ENCODE results near the gene RMC1. TPM values are rescaled to one million over a fixed set of nuclear protein-coding genes. Genes with fewer than 3 reads are reported as not detected.

The RMC1 gene
- 10 to 100 TPM in 4 of 6 donors, 1 to 10 TPM in 2; 7.7 to 15.6 (median 10.3) TPM for total RNA-seq
- polyA plus RNA-seq: 10 to 100 TPM; 29.6 to 31.9 TPM

DNA sequence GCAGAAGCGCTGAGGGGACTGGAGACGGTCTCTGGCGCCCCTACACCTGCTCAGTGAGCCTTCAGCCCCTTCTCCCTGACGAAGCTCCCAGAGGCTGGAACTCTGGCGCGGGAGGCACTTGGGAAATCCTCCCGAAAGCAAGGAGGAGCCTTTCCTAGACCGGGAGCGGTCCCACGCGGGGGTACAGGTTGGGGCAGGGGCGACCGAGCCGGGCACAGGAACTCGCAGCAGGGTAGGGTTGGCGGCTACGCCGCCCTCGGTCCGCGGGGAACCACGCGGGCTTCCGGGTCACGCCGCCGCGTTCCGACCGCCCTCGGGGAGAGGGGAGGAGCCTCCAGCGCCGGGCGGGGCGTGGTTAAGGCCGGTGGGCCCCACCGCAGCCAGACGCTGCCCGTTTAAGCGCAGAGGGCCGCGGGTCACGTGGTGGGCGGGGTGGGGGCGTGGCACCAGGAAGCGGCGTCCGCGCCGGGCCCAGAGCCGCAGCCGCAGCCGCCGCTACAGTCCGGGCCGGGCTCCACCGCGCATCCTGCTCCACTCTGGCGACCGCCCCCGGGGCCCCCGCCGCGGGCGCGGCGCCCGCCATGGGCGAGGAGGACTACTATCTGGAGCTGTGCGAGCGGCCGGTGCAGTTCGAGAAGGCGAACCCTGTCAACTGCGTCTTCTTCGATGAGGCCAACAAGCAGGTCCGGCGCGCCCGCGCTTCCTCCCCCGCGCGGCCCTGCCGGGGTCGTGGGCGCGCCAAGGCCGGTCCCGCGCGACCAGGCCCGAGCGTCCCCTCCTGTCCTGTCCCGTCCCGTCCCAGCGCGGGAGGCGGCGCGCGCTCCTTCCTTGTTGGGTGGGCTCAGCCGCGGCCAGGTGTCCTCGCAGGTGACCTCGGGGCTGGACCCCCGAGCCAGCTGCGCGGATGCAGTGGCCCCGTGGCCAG lies at the start of gene RMC1:
Gene RMC1 (plus strand): TSS at position 474 of the 925 bp plus-strand sequence. CDS start 108 bp downstream, at position 582.
- Histone ChIP-seq H3K9me3 (no peaks in the 10 kb centered on the region), H3K27ac (peak within 1 kb of the TSS; percentile 89 to 96 (median 93)), H3K27me3 (no peaks in the 10 kb centered on the region), H3K4me1 (peaks cover 0 to 5% (median 5%) of the 10 kb centered on the region in 3 donors), H3K36me3 (no peaks in the 10 kb centered on the region), H3K4me3 (peak within 1 kb of the TSS; percentile 91 to 97 (median 93))
- WGBS, 2 donors: 0% methylated on average over 58 to 110 of the region's 110 CpGs
- FAIRE-seq (no peak), ATAC-seq (peak; percentile 96 to 98 (median 97)), DNase-seq (peak; percentile 95 to 100 (median 98))
- TF ChIP-seq, protein P1, sequence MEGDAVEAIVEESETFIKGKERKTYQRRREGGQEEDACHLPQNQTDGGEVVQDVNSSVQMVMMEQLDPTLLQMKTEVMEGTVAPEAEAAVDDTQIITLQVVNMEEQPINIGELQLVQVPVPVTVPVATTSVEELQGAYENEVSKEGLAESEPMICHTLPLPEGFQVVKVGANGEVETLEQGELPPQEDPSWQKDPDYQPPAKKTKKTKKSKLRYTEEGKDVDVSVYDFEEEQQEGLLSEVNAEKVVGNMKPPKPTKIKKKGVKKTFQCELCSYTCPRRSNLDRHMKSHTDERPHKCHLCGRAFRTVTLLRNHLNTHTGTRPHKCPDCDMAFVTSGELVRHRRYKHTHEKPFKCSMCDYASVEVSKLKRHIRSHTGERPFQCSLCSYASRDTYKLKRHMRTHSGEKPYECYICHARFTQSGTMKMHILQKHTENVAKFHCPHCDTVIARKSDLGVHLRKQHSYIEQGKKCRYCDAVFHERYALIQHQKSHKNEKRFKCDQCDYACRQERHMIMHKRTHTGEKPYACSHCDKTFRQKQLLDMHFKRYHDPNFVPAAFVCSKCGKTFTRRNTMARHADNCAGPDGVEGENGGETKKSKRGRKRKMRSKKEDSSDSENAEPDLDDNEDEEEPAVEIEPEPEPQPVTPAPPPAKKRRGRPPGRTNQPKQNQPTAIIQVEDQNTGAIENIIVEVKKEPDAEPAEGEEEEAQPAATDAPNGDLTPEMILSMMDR (IDR thresholded peaks at IDR 0.05): no peak
- intact Hi-C loops (cut with DNase I): no loop called here

DNA sequence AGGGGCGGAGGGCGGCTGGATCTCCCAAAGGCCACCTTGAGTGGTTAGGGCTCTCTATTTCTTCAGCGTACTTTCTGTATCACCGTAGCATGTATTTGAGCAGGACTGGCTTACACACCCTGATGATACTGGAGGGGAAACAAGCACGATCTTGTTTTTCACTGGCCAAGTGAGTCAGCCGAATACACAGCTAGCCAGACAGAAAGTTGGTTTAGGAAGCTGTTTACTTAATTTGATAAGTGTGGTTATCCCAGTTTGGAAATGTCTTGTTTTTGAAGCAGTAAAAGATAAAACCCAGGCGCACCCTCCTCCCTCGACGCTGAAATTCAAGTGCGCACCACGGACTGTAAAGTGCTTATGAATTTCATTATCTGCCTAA lies 49.6 kb upstream of the RMC1 start:
- peaks cover 3 to 39% (median 20%) of the 10 kb centered on the region in 3 donors for H3K4me1 ChIP-seq
- FAIRE-seq: no peak
- no peaks in the 10 kb centered on the region for H3K27me3 ChIP-seq
- no peaks in the 10 kb centered on the region for H3K9me3 ChIP-seq
- TF ChIP-seq, protein P1 (IDR thresholded peaks at IDR 0.05): no peak
- ATAC-seq: peak; percentile 36 to 69 (median 51)
- H3K27ac ChIP-seq: peak overlapping the region; percentile 90 to 96 (median 91)
- intact Hi-C loops (cut with DNase I): no loop called here
- DNase-seq: no peak
- H3K4me3 ChIP-seq: peak overlapping the region; percentile 76 to 93 (median 86)
- H3K36me3 ChIP-seq: no peaks in the 10 kb centered on the region
- 0% methylated on average over 11 of the region's 11 CpGs for WGBS, 2 donors

DNA sequence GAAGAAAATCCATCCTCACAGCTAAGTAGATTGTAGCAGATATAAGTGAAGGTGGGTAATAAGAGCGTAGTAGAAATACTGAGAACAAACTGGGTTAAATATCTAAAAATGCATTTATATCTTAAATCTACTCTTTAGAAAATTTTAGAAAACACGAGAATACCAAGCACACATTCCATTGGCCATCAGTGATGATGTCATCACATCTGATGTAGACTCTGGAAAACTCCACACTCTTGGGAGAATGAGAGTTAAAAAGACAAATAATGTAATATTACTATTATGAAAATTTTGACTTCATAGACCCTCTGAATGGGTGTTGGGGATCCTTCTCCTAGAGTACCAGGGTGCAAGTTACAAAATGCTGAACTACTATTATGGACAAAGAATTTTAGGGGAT lies 46.5 kb upstream of the RMC1 start:
- ATAC-seq (no peak), DNase-seq (no peak), FAIRE-seq (no peak)
- TF ChIP-seq, protein P1 (IDR thresholded peaks at IDR 0.05): no peak
- WGBS, 2 donors: 88% methylated on average over 2 of the region's 2 CpGs
- Histone ChIP-seq H3K36me3 (no peaks in the 10 kb centered on the region), H3K27me3 (no peaks in the 10 kb centered on the region), H3K4me1 (peaks cover 6 to 64% (median 40%) of the 10 kb centered on the region in 3 donors), H3K4me3 (no peak overlapping the region), H3K27ac (no peak overlapping the region), H3K9me3 (no peaks in the 10 kb centered on the region)
- intact Hi-C loops (cut with DNase I): no loop called here

DNA sequence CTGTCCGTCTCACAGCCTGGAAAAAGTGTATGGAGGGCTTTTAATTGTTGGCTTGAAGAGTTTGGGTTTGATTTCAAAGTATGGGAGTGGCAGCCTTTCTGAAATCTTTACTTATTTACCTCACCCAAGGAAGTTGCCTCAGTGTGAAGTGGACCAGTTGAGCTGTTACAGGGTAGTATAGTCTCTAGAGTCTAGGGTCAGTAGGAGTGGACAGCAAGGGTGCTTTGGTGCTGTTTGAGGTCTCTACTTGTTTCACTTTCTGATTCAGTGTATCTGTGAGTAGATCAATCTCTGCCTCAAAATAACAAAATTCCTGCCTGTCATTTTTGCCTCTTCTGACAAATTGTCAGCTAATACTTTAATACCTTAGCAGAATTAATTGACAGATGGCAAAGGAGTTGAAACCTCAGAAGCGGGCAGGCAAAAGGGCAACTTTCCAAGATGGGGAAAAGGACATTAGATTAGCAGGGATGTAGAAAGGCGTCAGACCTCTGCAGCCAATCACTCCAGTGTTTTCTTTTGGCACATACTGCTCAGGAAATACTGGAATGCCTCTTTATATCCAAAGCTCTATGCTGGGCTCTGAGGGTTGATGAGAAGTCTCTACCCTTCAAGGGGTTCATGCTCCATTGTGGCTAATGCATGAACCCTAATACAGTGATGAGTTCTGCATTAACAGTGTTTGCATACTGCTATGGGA lies 44.3 kb upstream of the RMC1 start:
- ATAC-seq: peak in 1 of 4 donors; percentile 14
- no peak overlapping the region for H3K4me3 ChIP-seq
- H3K27ac ChIP-seq: no peak overlapping the region

More for the DNA sequence above, 44.3 kb upstream of the RMC1 start:
- no peak for DNase-seq
- Histone ChIP-seq H3K36me3 (peaks cover 4 to 15% (median 15%) of the 10 kb centered on the region in 3 donors), H3K4me1 (peaks cover 6 to 59% (median 32%) of the 10 kb centered on the region in 3 donors), H3K9me3 (no peaks in the 10 kb centered on the region), H3K27me3 (no peaks in the 10 kb centered on the region)
- TF ChIP-seq, protein P1 (IDR thresholded peaks at IDR 0.05): no peak
- no peak for FAIRE-seq
- intact Hi-C loops (cut with DNase I): no loop called here
- 48 to 57% methylated on average over 3 of the region's 3 CpGs for WGBS, 2 donors
